ENCODE data around the gene UBALD2.

The UBALD2 gene

DNA sequence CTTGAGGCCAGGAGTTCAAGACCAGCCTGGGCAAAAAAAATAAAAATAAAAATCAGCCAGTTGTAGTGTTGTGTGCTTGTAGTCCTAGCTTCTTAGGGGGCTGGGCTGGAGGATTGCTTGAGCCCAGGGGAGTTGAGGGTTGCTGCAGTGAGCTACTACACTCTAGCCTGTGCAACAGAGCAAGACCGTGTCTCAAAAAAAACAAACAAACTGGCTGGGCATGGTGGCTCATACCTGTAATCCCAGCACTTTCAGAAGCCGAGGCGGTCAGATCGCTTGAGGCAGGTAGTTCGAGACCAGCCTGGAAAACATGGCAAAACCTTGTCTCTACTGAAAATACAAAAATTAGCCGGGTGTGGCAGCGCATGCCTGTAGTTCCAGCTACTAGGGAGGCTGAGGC is 4.9 kb upstream of the UBALD2 start:
- Histone ChIP-seq H3K36me3 (ENCODE audit: control insufficient read depth, insufficient read depth, low read length) (no peaks in the 10 kb centered on the region), H2AFZ (no peak overlapping the region), H3K4me2 (ENCODE audit: low read length) (no peak overlapping the region), H3K4me1 (peaks cover 16% of the 10 kb centered on the region), H3K9me3 (ENCODE audit: control insufficient read depth, low read length) (no peaks in the 10 kb centered on the region), H3K27ac (no peak overlapping the region), H3K79me2 (no peaks in the 10 kb centered on the region), H3K9ac (no peak overlapping the region), H3K27me3 (ENCODE audit: control insufficient read depth, insufficient read depth, low read length) (no peaks in the 10 kb centered on the region), H3K4me3 (ENCODE audit: low read depth, low read length) (no peak overlapping the region)
- TF ChIP-seq, protein P1, sequence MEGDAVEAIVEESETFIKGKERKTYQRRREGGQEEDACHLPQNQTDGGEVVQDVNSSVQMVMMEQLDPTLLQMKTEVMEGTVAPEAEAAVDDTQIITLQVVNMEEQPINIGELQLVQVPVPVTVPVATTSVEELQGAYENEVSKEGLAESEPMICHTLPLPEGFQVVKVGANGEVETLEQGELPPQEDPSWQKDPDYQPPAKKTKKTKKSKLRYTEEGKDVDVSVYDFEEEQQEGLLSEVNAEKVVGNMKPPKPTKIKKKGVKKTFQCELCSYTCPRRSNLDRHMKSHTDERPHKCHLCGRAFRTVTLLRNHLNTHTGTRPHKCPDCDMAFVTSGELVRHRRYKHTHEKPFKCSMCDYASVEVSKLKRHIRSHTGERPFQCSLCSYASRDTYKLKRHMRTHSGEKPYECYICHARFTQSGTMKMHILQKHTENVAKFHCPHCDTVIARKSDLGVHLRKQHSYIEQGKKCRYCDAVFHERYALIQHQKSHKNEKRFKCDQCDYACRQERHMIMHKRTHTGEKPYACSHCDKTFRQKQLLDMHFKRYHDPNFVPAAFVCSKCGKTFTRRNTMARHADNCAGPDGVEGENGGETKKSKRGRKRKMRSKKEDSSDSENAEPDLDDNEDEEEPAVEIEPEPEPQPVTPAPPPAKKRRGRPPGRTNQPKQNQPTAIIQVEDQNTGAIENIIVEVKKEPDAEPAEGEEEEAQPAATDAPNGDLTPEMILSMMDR (IDR thresholded peaks at IDR 0.05): no peak

- peaks cover 16% of the 10 kb centered on the region for H3K4me1 ChIP-seq
These were observed 4.5 kb upstream of the UBALD2 start for GRCh38 chr17:76260669-76261068.

DNA sequence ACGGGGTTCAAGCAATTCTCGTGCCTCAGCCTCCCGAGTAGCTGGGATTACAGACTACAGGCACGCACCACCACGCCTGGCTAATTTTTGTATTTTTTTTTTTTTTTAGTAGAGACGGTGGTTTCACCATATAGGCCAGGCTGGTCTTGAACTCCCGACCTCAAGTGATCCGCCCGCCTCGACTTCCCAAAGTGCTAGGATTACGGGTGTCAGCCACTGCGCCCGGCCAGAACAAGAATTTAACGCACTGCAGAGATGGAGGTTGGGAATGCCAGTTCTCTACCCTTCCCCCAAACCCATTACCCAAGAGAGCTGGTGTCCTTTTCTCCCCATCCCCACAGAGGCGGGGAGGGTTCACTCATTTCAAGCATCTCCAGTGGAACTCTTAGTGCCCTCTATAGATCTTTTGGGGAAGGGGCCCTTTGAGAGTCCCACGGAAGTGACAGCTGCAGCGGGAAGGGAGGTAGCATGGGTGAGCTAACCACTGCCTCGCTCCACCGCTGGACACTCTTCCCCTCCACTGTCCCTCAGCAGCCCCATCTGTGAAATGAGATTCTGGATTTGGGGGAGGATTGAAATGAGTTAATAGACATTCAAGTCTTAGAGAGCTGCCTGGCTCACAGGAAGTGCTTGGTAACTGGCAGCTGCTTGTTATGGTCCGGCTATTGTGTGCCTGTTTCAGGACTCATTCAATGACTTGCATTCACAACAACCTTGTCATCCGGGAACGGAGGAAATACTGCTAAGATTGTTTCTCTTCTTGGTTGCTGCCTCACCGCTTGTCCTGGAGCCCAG is 3.5 kb upstream of the UBALD2 start:
- H3K27me3 ChIP-seq (ENCODE audit: control insufficient read depth, insufficient read depth, low read length): no peaks in the 10 kb centered on the region
- no peaks in the 10 kb centered on the region for H3K36me3 ChIP-seq (ENCODE audit: control insufficient read depth, insufficient read depth, low read length)
- no peaks in the 10 kb centered on the region for H3K9me3 ChIP-seq (ENCODE audit: control insufficient read depth, low read length)
- H2AFZ ChIP-seq: no peak overlapping the region
- no peak overlapping the region for H3K27ac ChIP-seq
- H3K4me1 ChIP-seq: peaks cover 16% of the 10 kb centered on the region
- TF ChIP-seq, protein P1 (IDR thresholded peaks at IDR 0.05): no peak
- H3K9ac ChIP-seq: no peak overlapping the region
- H3K4me3 ChIP-seq (ENCODE audit: low read depth, low read length): no peak overlapping the region
- peak overlapping the region; percentile 18 for H3K4me2 ChIP-seq (ENCODE audit: low read length)
- H3K79me2 ChIP-seq: peaks cover 8% of the 10 kb centered on the region

More at GRCh38 chr17:76260669-76261068, 4.5 kb upstream of the UBALD2 start:
- Histone ChIP-seq H3K9ac (no peak overlapping the region), H3K79me2 (peaks cover under 1% of the 10 kb centered on the region), H3K4me2 (ENCODE audit: low read length) (no peak overlapping the region), H3K4me3 (ENCODE audit: low read depth, low read length) (no peak overlapping the region), H3K27ac (no peak overlapping the region), H3K27me3 (ENCODE audit: control insufficient read depth, insufficient read depth, low read length) (no peaks in the 10 kb centered on the region), H2AFZ (peak overlapping the region; percentile 38), H3K36me3 (ENCODE audit: control insufficient read depth, insufficient read depth, low read length) (no peaks in the 10 kb centered on the region), H3K9me3 (ENCODE audit: control insufficient read depth, low read length) (no peaks in the 10 kb centered on the region)
- TF ChIP-seq, protein P1 (IDR thresholded peaks at IDR 0.05): no peak

DNA sequence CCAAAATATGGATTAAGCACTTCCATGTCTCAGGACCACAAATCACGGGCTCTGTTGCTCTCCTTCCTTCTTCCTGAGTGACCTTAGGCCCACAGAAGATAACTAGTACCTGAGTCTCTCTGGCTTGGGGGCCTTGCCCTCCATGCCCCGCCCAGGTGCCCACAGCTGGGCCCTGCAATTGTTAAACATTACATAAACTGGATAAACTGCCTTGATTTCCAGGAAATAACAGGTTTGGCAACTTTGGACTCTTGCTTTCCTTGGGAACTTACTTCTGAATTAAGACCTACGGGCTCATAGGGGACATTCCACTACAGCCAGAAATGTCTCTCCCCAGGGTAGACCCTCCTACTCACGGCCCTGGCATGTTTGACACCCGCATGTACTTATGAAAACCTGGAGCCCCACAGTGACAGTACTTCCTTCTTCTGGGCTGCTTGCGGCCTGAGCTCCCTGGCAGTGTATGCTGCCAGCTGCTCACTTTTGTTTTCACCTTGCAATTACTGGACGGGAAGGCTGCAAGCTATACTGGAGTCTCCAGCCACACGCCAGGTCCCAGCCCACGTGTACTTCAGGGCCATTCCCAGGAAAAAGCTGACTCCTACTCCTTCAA is 2.3 kb upstream of the UBALD2 start:
- Histone ChIP-seq H3K4me1 (peaks cover 25% of the 10 kb centered on the region), H3K4me2 (ENCODE audit: low read length) (peak overlapping the region; percentile 51), H3K27me3 (ENCODE audit: control insufficient read depth, insufficient read depth, low read length) (no peaks in the 10 kb centered on the region), H3K9me3 (ENCODE audit: control insufficient read depth, low read length) (no peaks in the 10 kb centered on the region), H3K36me3 (ENCODE audit: control insufficient read depth, insufficient read depth, low read length) (no peaks in the 10 kb centered on the region), H3K4me3 (ENCODE audit: low read depth, low read length) (peak overlapping the region; percentile 28), H2AFZ (peak overlapping the region; percentile 92), H3K27ac (peak overlapping the region; percentile 78), H3K9ac (no peak overlapping the region), H3K79me2 (peaks cover 12% of the 10 kb centered on the region)
- TF ChIP-seq, protein P1 (IDR thresholded peaks at IDR 0.05): no peak
